GM12874 (cell line): ENCODE measurements around the gene MEI4.

ENCODE experiments used
- TF ChIP-seq, protein P1 (sequence below): IDR thresholded peaks from 2 replicates; pipeline ENCODE4 v1.5.1; 2011; ENCODE audit warnings: low read depth, mild to moderate bottlenecking, control low read depth, low read length, moderate library complexity; ENCODE audit not compliant: insufficient read depth

MEI4 gene

DNA sequence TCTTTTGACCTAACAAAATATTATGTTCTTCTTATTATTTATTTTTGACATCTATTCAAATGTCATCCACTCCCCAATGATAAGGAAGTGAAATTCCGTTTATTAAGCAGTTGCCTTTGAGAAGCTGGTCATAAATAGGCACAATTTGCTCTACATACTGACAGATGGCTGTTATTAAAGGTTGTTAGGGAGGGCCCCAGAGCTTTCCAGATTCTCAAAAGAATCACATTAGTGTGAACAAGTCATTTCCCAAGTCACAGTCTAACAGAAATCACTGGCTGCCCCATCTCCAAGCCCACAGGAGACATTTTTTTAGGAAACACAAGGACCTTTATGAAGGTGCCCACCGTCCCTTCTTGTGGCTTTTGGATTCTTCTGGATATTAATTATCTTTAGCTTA, 172.4 kb downstream of the MEI4 start:
- TF ChIP-seq, protein P1, sequence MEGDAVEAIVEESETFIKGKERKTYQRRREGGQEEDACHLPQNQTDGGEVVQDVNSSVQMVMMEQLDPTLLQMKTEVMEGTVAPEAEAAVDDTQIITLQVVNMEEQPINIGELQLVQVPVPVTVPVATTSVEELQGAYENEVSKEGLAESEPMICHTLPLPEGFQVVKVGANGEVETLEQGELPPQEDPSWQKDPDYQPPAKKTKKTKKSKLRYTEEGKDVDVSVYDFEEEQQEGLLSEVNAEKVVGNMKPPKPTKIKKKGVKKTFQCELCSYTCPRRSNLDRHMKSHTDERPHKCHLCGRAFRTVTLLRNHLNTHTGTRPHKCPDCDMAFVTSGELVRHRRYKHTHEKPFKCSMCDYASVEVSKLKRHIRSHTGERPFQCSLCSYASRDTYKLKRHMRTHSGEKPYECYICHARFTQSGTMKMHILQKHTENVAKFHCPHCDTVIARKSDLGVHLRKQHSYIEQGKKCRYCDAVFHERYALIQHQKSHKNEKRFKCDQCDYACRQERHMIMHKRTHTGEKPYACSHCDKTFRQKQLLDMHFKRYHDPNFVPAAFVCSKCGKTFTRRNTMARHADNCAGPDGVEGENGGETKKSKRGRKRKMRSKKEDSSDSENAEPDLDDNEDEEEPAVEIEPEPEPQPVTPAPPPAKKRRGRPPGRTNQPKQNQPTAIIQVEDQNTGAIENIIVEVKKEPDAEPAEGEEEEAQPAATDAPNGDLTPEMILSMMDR, result no peak

DNA sequence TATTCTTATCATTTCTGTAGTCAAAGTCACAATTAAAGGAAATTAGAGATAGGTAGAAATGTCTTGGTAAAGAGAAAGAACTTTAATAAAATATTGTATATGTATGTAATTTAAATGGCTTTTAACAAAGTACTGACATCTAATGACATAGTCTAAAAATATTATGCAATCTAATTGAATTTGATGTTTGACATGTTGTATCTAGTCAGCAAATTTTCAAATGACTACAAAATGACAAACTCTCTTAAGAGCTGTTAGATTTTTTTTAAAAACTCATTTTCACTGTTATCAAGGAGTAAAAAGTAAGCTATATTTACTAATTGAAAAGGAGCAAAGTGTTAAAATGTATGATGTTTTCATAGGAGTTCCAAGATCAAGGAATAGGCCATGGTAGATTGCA, 176.9 kb downstream of the MEI4 start:
- TF ChIP-seq, protein P1, result no peak

GRCh38 chr6:77834591-77834996, 181.8 kb downstream of the MEI4 start:
- TF ChIP-seq, protein P1, result no peak

DNA sequence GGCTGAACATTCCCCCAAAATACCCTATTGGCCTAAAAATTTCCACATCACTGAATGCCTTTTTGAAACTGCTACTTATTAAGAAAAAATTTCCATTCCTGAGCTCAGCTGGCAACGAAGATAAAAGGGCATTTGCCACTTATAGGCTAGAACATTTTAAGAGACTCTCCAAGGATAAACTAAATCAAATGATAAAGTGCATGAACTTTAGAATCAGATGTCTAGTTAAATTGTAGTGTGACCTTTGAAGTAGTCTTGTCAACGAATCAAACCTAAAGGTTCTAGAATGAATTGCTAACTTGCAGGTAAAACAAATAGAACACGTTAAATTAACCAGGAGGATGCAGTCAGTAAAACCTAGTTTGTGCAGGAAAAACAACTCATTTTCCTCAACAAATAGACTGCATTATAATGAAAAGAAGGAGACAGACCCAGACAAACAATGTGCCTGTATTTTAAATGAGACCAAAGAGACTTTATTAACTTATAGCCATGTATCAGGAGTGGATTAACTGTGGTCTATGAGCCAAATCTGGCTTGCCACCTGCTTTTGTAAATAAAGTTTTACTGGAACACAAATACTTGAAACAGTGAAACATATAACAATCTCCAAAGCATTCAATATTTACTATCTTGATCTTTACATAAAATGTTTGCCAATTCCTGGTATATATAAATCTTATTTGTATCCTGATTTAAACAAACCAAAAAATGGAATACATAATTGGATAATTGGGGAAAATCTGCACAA, 184.4 kb downstream of the MEI4 start:
- TF ChIP-seq, protein P1, result no peak

GRCh38 chr6:77839292-77839691, 186.5 kb downstream of the MEI4 start:
- TF ChIP-seq, protein P1, result no peak

GRCh38 chr6:77844822-77845221, 192.0 kb downstream of the MEI4 start:
- TF ChIP-seq, protein P1, result no peak

DNA sequence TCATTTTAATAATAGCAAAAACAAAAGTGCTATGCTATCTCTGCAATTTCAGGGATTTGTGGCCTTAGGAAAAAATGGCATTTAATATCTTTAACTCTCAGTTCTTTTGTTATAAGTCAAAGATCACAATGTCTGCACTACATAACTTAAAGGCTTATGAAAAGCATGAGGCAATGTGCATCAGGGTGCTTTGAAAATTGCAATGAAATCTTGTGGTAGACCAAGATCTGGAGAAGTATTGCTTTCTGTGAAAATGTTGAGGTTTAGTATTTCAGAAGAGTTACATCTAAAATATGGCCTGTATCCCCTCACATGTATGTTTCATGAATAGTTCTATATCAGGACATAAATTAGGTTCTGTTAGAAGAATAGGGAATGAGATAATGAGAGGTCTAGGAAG, 200.6 kb downstream of the MEI4 start:
- TF ChIP-seq, protein P1, result no peak
